BE2C (cell line): ENCODE results near the gene CDX2.

Source experiments
- DNase-seq: peaks from one replicate; pipeline ENCODE4 v3.0.0-alpha.2; 2020
- H3K27me3 ChIP-seq: fragments of 250-450 bp; sonication (Bioruptor Pico); 2 replicates; pipeline ENCODE4 v1.5.1; 2020; ENCODE audit warnings: mild to moderate bottlenecking
- H3K36me3 ChIP-seq: fragments of 250-450 bp; sonication (Bioruptor Pico); 2 replicates; pipeline ENCODE4 v1.5.1; 2020; ENCODE audit warnings: mild to moderate bottlenecking
- H3K4me1 ChIP-seq: fragments of 250-450 bp; sonication (Bioruptor Pico); 2 replicates; pipeline ENCODE4 v1.5.1; 2020
- H3K4me3 ChIP-seq: 2 replicates; pipeline ENCODE4 v1.5.1; 2011; ENCODE audit warnings: low read depth, low read length
- H3K9me3 ChIP-seq: fragments of 250-450 bp; sonication (Bioruptor Pico); 2 replicates; pipeline ENCODE4 v1.5.1; 2020
- CTCF ChIP-seq: IDR thresholded peaks from 2 replicates; pipeline ENCODE4 v1.5.1; 2012; ENCODE audit warnings: mild to moderate bottlenecking, low read depth, low read length

The CDX2 gene

GRCh38 chr13:27915301-27916207, 53.6 kb downstream of the CDX2 start:
- H3K4me3 ChIP-seq: no peak overlapping the region
- DNase-seq: no peak
- H3K4me1 ChIP-seq: no peaks in the 10 kb centered on the region
- no peaks in the 10 kb centered on the region for H3K9me3 ChIP-seq
- TF ChIP-seq CTCF: no peak
- peaks cover 76% of the 10 kb centered on the region for H3K27me3 ChIP-seq
- no peaks in the 10 kb centered on the region for H3K36me3 ChIP-seq

- H3K27me3 ChIP-seq: peaks cover 76% of the 10 kb centered on the region
Measured at GRCh38 chr13:27913160-27913559, 56.0 kb downstream of the CDX2 start.

GRCh38 chr13:27911521-27911920, 57.6 kb downstream of the CDX2 start:
- Histone ChIP-seq H3K27me3 (peaks cover 75% of the 10 kb centered on the region), H3K9me3 (no peaks in the 10 kb centered on the region), H3K4me1 (no peaks in the 10 kb centered on the region), H3K36me3 (no peaks in the 10 kb centered on the region), H3K4me3 (no peak overlapping the region)
- TF ChIP-seq CTCF: no peak
- no peak for DNase-seq

More at GRCh38 chr13:27913160-27913559, 56.0 kb downstream of the CDX2 start:
- no peak for DNase-seq
- Histone ChIP-seq H3K4me1 (no peaks in the 10 kb centered on the region), H3K36me3 (no peaks in the 10 kb centered on the region), H3K4me3 (no peak overlapping the region), H3K9me3 (no peaks in the 10 kb centered on the region)
- TF ChIP-seq CTCF: no peak
